Right atrium auricular region (tissue), 2 donors: ENCODE results near the gene ZNF358. TPM values are rescaled to one million over a fixed set of nuclear protein-coding genes. Genes with fewer than 3 reads are reported as not detected.

Experiments
- DNase-seq: peaks from one replicate; pipeline ENCODE4 v3.0.0-alpha.2; 2019; ENCODE audit warnings: low spot score
- H3K27ac ChIP-seq, 2 donors: fragments of 200-600 bp; sonication (generic); 1 replicate in 1 of 2; 2 replicates in 1 of 2; pipeline ENCODE4 v1.5.1; 2016 to 2019
- H3K27me3 ChIP-seq, 2 donors: fragments of 200-600 bp; sonication (generic); one replicate each; pipeline versions ENCODE4 v1.5.1 to v1.6.0; 2017 to 2019
- H3K36me3 ChIP-seq: fragments of 200-600 bp; sonication (generic); one replicate; pipeline ENCODE4 v1.5.1; 2016
- H3K4me1 ChIP-seq, 2 donors: fragments of 200-600 bp; sonication (generic); one replicate each; pipeline versions ENCODE4 v1.5.1 to v1.6.0; 2017 to 2019
- H3K4me3 ChIP-seq, 2 donors: fragments of 200-600 bp; sonication (generic); 1 replicate in 1 of 2; 2 replicates in 1 of 2; pipeline ENCODE4 v1.5.1; 2017 to 2019; ENCODE audit warnings: mild to moderate bottlenecking in 1 of 2, moderate library complexity in 1 of 2
- H3K9me3 ChIP-seq, 2 donors: fragments of 200-600 bp; sonication (generic); one replicate each; pipeline ENCODE4 v1.5.1; 2019
- CTCF ChIP-seq, 2 donors: fragments of 200-600 bp; sonication (generic); IDR thresholded peaks; one replicate each; pipeline ENCODE4 v1.5.1; 2019; ENCODE audit warnings: antibody characterized with exemption in 2 of 2
- total RNA-seq, 2 donors: library from RNA; depleted of rRNA; stranded (reverse); fragments of >200 nt; gene quantifications; one replicate each; pipeline ENCODE4 v1.1.0, GENCODE V29; 2016

ZNF358 gene
- total RNA-seq, 2 donors from 2014 or later = 109 to 119 TPM

GRCh38 chr19:7504684-7505083, 11.2 kb upstream of the ZNF358 start:
- Histone ChIP-seq H3K36me3 (no peaks in the 10 kb centered on the region), H3K27me3 (no peaks in the 10 kb centered on the region), H3K9me3 (no peaks in the 10 kb centered on the region), H3K4me3 (no peak overlapping the region), H3K4me1 (peaks cover 0 to 22% of the 10 kb centered on the region in 2 donors), H3K27ac (no peak overlapping the region)
- no peak for DNase-seq
- TF ChIP-seq CTCF (IDR thresholded peaks at IDR 0.05) = no peak

GRCh38 chr19:7505288-7505681, 10.6 kb upstream of the ZNF358 start:
- H3K4me3 ChIP-seq = no peak overlapping the region
- H3K27me3 ChIP-seq = no peaks in the 10 kb centered on the region
- no peak for DNase-seq

GRCh38 chr19:7505682-7506384, 10.1 kb upstream of the ZNF358 start:
- Histone ChIP-seq H3K27ac (no peak overlapping the region), H3K4me3 (peak overlapping the region in 1 of 2 donors; percentile 24), H3K36me3 (no peaks in the 10 kb centered on the region), H3K4me1 (peaks cover 0 to 19% of the 10 kb centered on the region in 2 donors), H3K27me3 (no peaks in the 10 kb centered on the region), H3K9me3 (no peaks in the 10 kb centered on the region)
- DNase-seq = no peak
- TF ChIP-seq CTCF (IDR thresholded peaks at IDR 0.05) = no peak

More at GRCh38 chr19:7505288-7505681, 10.6 kb upstream of the ZNF358 start:
- Histone ChIP-seq H3K4me1 (peaks cover 0 to 22% of the 10 kb centered on the region in 2 donors), H3K36me3 (no peaks in the 10 kb centered on the region), H3K27ac (no peak overlapping the region), H3K9me3 (no peaks in the 10 kb centered on the region)
- TF ChIP-seq CTCF (IDR thresholded peaks at IDR 0.05) = no peak

GRCh38 chr19:7506385-7507328, 9.2 kb upstream of the ZNF358 start:
- TF ChIP-seq CTCF (IDR thresholded peaks at IDR 0.05) = no peak

GRCh38 chr19:7507884-7508283, 8.0 kb upstream of the ZNF358 start:
- no peak for TF ChIP-seq CTCF (IDR thresholded peaks at IDR 0.05)
- Histone ChIP-seq H3K9me3 (no peaks in the 10 kb centered on the region), H3K36me3 (no peaks in the 10 kb centered on the region), H3K27ac (no peak overlapping the region), H3K4me1 (peaks cover 0 to 12% of the 10 kb centered on the region in 2 donors), H3K27me3 (no peaks in the 10 kb centered on the region), H3K4me3 (no peak overlapping the region)
- DNase-seq = peak; percentile 79

More at GRCh38 chr19:7506385-7507328, 9.2 kb upstream of the ZNF358 start:
- no peaks in the 10 kb centered on the region for H3K27me3 ChIP-seq
- peak; percentile 75 for DNase-seq
- H3K27ac ChIP-seq = no peak overlapping the region
- peak overlapping the region in 1 of 2 donors; percentile 24 for H3K4me3 ChIP-seq
- H3K36me3 ChIP-seq = no peaks in the 10 kb centered on the region
- H3K9me3 ChIP-seq = no peaks in the 10 kb centered on the region
- H3K4me1 ChIP-seq = peaks cover 0 to 12% of the 10 kb centered on the region in 2 donors
